Activated T-helper 17 cell treated with anti-CD3 and anti-CD28 coated beads, Interleukin-2, amount 50 U/mL, for 72 hours (primary cell): ENCODE data around the gene TCP11. TPM values are rescaled to one million over a fixed set of nuclear protein-coding genes. Genes with fewer than 3 reads are reported as not detected.

ENCODE experiments used
- ATAC-seq: fragments of 150-1000 bp; cut with Tn5 transposase; replicated peaks from 2 replicates; pipeline ENCODE4 v1.10.0; 2021; ENCODE audit warnings: mild to moderate bottlenecking, moderate library complexity
- H3K27ac Mint-ChIP-seq: one replicate; pipeline ENCODE4 v1.8.0; 2022; ENCODE audit warnings: mixed read lengths
- H3K27me3 Mint-ChIP-seq: one replicate; pipeline ENCODE4 v1.8.0; 2022; ENCODE audit warnings: mixed read lengths
- H3K36me3 Mint-ChIP-seq: one replicate; pipeline ENCODE4 v1.8.0; 2022; ENCODE audit warnings: low read depth, mild to moderate bottlenecking, mixed read lengths
- H3K4me1 Mint-ChIP-seq: one replicate; pipeline ENCODE4 v1.8.0; 2022; ENCODE audit warnings: mixed read lengths
- H3K4me3 Mint-ChIP-seq: one replicate; pipeline ENCODE4 v1.8.0; 2022; ENCODE audit warnings: mild to moderate bottlenecking, mixed read lengths
- H3K9me3 Mint-ChIP-seq: one replicate; pipeline ENCODE4 v1.8.0; 2022; ENCODE audit warnings: mixed read lengths
- total RNA-seq, 2 donors: library from RNA; stranded (reverse); gene quantifications; one replicate each; pipeline ENCODE4 v1.2.3, GENCODE V29; 2022

TCP11 gene
- total RNA-seq, 2 donors from 2014 or later = not detected

- Mint-ChIP-seq H3K36me3 (peaks cover 25% of the 10 kb centered on the region), H3K9me3 (no peaks in the 10 kb centered on the region), H3K4me1 (no peaks in the 10 kb centered on the region), H3K27ac (no peak overlapping the region), H3K4me3 (no peak overlapping the region), H3K27me3 (no peaks in the 10 kb centered on the region)
- no peak for ATAC-seq
These were observed 52.6 kb downstream of the TCP11 start for GRCh38 chr6:35088281-35089215.

GRCh38 chr6:35087361-35088280, 53.5 kb downstream of the TCP11 start:
- H3K27ac Mint-ChIP-seq = no peak overlapping the region
- peaks cover 25% of the 10 kb centered on the region for H3K36me3 Mint-ChIP-seq
- no peaks in the 10 kb centered on the region for H3K27me3 Mint-ChIP-seq

GRCh38 chr6:35086636-35087360, 54.3 kb downstream of the TCP11 start:
- H3K4me3 Mint-ChIP-seq = no peak overlapping the region
- no peak overlapping the region for H3K27ac Mint-ChIP-seq
- peaks cover 25% of the 10 kb centered on the region for H3K36me3 Mint-ChIP-seq
- H3K9me3 Mint-ChIP-seq = no peaks in the 10 kb centered on the region
- no peaks in the 10 kb centered on the region for H3K4me1 Mint-ChIP-seq
- no peak for ATAC-seq
- H3K27me3 Mint-ChIP-seq = no peaks in the 10 kb centered on the region

More at GRCh38 chr6:35087361-35088280, 53.5 kb downstream of the TCP11 start:
- no peak overlapping the region for H3K4me3 Mint-ChIP-seq
- no peaks in the 10 kb centered on the region for H3K9me3 Mint-ChIP-seq
- no peak for ATAC-seq
- no peaks in the 10 kb centered on the region for H3K4me1 Mint-ChIP-seq

DNA sequence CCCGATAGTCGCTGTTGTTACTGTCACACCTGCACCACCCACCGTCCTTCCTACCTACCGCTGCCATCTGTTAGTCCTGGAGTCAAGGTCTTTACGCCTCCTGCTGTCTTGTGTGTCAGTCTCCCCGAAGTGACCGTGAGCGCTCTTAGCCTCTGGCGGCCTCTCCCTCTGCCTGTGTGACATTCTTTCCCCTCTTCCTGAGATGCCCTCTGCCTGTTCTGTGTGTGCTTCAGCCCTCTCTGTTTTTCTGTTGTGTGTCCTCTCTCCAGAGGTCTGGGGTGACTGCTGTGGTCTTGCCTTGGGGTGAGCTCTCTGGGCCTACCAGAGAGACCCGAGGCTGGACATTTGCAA, 54.9 kb downstream of the TCP11 start:
- ATAC-seq = no peak
- Mint-ChIP-seq H3K4me3 (no peak overlapping the region), H3K27ac (no peak overlapping the region), H3K4me1 (no peaks in the 10 kb centered on the region), H3K27me3 (no peaks in the 10 kb centered on the region), H3K9me3 (no peaks in the 10 kb centered on the region), H3K36me3 (peaks cover 29% of the 10 kb centered on the region)

DNA sequence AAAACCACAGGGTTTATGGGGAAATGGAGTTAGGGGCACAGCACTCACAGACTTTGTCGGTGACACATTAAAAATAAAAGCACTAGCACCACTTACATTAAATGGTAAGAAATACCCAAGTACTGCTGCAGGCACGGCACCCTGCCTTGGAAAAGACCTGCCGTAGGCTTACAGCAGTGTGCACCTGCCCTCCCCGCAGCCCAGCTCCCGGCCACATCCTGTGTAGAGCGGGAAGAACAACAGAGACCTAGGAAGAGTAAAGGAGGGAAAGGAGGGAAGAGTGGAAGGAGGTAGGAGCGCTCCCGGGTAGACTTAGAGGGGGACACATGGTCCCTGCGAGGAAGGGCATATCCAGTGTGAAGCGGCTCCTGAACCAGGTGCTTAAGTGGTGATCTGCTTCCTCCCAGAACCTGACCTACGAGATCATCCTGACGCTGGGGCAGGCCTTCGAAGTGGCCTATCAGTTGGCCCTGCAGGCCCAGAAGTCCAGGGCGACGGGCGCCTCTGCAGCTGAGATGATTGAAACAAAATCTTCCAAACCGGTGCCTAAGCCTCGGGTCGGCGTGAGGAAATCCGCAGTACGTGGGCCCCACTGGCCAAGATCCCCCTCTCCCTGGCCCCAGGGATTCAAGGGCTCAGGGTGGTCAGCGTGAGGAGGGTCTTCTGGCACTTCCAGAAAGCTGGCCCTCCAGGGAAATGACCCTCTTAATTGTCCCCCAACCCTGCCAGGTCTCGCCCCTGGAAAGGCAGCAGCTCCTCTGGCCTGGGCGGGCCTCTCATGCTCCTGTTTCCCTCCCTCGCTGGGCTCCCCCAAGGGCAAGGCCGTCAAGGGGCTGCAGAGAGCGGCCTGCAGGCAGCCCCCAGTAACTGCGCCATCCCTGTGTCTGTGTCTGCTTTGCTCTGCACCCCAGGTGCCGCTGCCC, 55.5 kb downstream of the TCP11 start:
- Mint-ChIP-seq H3K4me3 (no peak overlapping the region), H3K27ac (no peak overlapping the region), H3K9me3 (no peaks in the 10 kb centered on the region), H3K27me3 (no peaks in the 10 kb centered on the region), H3K36me3 (peaks cover 31% of the 10 kb centered on the region), H3K4me1 (no peaks in the 10 kb centered on the region)
- no peak for ATAC-seq

DNA sequence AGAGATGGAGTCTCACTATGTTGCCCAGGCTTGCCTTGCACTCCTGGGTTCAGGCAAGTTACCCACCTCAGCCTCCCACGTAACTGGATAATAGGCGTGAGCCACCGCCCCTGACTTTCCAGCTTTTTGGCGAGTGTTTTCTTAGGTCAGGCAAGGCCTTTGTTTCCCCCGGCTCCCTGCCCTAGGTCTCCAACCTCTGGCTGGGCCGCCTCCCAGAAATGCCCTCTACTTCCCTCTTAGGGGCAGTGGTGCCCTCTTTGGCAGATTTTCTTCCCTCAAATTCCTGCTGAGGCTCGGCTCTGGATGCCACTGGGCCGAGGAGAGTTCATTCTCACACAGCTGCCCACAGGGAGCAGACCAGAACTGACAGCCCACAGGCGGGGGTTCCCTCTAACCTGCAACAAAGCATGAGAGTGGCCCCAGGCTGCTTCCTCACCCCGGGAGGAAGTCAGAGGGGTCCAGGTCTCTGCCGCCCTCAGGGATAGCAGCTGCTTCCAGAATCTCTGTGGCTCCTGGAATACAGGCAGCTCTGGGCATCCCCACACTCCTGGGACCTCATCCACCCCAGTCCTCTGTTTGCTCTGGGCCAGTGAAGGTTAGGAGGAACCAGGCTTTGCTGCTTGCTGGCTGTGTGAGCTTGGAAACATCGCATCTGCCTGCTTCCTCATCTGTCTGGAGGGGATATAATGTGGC, 56.5 kb downstream of the TCP11 start:
- Mint-ChIP-seq H3K27ac (no peak overlapping the region), H3K4me1 (no peaks in the 10 kb centered on the region), H3K4me3 (no peak overlapping the region), H3K9me3 (no peaks in the 10 kb centered on the region), H3K36me3 (peaks cover 37% of the 10 kb centered on the region), H3K27me3 (no peaks in the 10 kb centered on the region)
- no peak for ATAC-seq

DNA sequence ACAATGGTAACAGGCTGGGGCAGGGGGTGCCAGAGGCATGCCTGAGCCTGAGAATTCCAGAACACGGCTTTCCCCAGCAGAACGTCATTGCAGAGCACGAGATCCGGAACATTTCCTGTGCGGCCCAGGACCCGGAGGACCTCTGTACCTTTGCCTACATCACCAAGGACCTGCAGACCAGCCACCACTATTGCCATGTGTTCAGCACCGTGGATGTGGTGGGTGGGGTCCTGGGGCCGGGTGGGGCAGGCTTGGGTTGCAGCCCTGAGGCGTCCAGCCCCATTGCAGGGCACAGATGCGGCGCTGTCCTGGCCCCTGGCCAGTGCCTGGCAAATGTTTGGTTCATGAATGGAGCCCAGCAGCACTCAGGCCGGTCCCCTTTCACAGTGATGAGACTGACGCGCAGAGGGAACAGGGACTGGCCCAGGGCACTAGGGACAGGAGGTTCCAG, 57.1 kb downstream of the TCP11 start:
- Mint-ChIP-seq H3K27me3 (no peaks in the 10 kb centered on the region), H3K36me3 (peaks cover 41% of the 10 kb centered on the region), H3K4me3 (no peak overlapping the region), H3K27ac (no peak overlapping the region), H3K4me1 (no peaks in the 10 kb centered on the region), H3K9me3 (no peaks in the 10 kb centered on the region)
- no peak for ATAC-seq

DNA sequence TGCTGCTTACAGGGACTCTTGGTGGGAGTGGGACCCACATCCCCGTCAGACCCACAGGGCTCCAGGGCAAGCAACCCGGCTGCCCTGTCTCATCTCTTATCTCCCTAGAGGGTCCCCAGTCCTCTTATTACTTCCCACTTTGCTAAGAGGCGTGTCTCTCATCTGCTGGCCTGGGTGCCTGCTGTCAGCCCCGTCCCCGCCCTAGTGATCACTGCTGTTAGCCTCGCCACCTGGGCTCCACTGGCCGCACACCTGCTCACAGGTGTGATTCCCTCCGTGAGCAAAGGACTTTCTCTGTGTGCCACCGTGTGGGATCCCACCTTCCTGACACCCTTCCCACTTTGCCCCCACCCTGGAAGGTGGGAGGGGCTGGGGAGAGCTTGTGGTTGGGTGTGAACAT, 57.6 kb downstream of the TCP11 start:
- Mint-ChIP-seq H3K36me3 (peaks cover 38% of the 10 kb centered on the region), H3K4me3 (no peak overlapping the region), H3K27me3 (no peaks in the 10 kb centered on the region), H3K9me3 (no peaks in the 10 kb centered on the region), H3K4me1 (no peaks in the 10 kb centered on the region), H3K27ac (no peak overlapping the region)
- no peak for ATAC-seq

- Mint-ChIP-seq H3K27ac (no peak overlapping the region), H3K4me3 (no peak overlapping the region), H3K4me1 (no peaks in the 10 kb centered on the region), H3K36me3 (peaks cover 35% of the 10 kb centered on the region), H3K9me3 (no peaks in the 10 kb centered on the region), H3K27me3 (no peaks in the 10 kb centered on the region)
- no peak for ATAC-seq
These were observed 58.3 kb downstream of the TCP11 start for GRCh38 chr6:35082733-35083403.

DNA sequence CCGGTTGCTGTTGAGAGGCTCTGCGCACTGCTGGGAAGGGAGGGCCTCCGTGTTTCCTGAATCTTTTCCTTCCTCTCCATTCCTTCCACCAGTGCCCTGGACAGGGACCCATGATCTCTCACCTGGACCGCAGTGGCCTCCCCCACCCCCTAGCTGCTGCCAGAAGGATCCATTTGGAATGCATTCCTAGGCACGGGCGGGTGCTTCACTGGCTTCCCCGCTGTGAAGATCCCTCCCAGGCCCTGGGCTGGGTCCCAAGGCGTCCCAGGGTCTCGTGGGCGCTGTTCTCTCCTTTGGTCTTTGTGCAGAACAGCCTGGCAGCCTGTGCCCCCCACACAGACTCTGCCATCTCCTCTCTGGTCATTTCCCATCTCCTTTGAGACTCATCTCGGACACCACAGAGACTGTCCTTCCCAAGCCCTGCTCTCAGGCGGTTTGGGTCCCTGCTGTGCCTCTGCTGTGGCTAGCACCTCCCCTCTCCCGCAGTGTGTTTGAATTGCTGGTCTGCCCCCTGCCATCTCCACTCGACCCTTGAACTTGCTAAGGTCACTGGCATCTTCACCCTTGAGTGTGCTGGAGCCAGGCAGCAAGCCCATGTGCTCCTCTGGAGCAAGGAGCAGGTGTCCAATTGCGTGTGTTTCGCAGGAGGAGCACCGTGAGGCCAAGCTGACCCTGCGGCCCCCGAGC, 59.0 kb downstream of the TCP11 start:
- Mint-ChIP-seq H3K4me3 (no peak overlapping the region), H3K36me3 (peaks cover 28% of the 10 kb centered on the region), H3K27ac (no peak overlapping the region), H3K9me3 (no peaks in the 10 kb centered on the region), H3K4me1 (no peaks in the 10 kb centered on the region), H3K27me3 (no peaks in the 10 kb centered on the region)
- no peak for ATAC-seq

GRCh38 chr6:35081426-35081851, 59.7 kb downstream of the TCP11 start:
- H3K4me1 Mint-ChIP-seq = no peaks in the 10 kb centered on the region
- H3K27ac Mint-ChIP-seq = no peak overlapping the region
- ATAC-seq = no peak
- peaks cover 21% of the 10 kb centered on the region for H3K36me3 Mint-ChIP-seq
- no peaks in the 10 kb centered on the region for H3K27me3 Mint-ChIP-seq
- no peak overlapping the region for H3K4me3 Mint-ChIP-seq
- no peaks in the 10 kb centered on the region for H3K9me3 Mint-ChIP-seq

DNA sequence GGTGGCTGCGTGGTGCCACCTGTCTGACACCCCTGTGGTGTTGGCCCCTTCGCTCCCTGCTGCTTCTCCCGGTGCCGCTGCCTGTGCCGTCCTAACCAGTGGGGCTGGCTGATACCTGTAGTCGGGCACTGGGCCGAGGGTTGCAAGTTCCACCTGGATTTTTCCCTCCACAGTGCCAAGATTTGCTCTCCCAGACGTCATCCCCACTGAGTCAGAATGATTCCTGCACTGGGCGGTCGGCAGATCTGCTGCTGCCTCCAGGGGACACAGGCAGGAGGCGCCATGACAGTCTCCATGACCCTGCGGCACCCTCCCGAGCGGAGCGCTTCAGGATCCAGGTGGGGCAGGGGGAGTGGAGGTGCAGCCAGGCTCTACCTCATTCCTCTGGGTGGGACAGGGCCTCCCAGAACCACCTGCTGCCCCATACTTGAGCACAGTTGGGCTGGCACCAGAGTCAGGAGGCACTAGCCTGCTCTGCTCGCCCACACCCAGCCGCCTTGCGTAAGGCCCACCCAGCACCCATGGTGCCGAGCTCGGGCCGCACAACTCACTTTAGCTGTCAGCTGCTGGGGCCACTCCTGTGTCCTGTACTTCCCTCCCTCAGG, 60.2 kb downstream of the TCP11 start:
- no peaks in the 10 kb centered on the region for H3K4me1 Mint-ChIP-seq
- no peaks in the 10 kb centered on the region for H3K27me3 Mint-ChIP-seq
- H3K4me3 Mint-ChIP-seq = no peak overlapping the region
- no peaks in the 10 kb centered on the region for H3K9me3 Mint-ChIP-seq
- H3K36me3 Mint-ChIP-seq = peaks cover 16% of the 10 kb centered on the region
- ATAC-seq = no peak
- no peak overlapping the region for H3K27ac Mint-ChIP-seq
